Measurements from ENCODE around the gene FAM50A.

FAM50A gene

GRCh38 chrX:154466907-154467306 lies 23.0 kb downstream of the FAM50A start:
- TF ChIP-seq CTCF (IDR thresholded peaks at IDR 0.05; ENCODE audit: insufficient read depth, low read depth, low read length, missing control alignments), result no peak
- no peak for DNase-seq (ENCODE audit: low read depth)
- H3K4me3 ChIP-seq (ENCODE audit: low read length), result no peak overlapping the region

GRCh38 chrX:154467556-154467955 lies 23.6 kb downstream of the FAM50A start:
- no peak overlapping the region for H3K4me3 ChIP-seq (ENCODE audit: low read length)
- no peak for TF ChIP-seq CTCF (IDR thresholded peaks at IDR 0.05; ENCODE audit: insufficient read depth, low read depth, low read length, missing control alignments)
- DNase-seq (ENCODE audit: low read depth), result no peak

- H3K4me3 ChIP-seq (ENCODE audit: low read length), result no peak overlapping the region
- no peak for TF ChIP-seq CTCF (IDR thresholded peaks at IDR 0.05; ENCODE audit: insufficient read depth, low read depth, low read length, missing control alignments)
- no peak for DNase-seq (ENCODE audit: low read depth)
Measured at GRCh38 chrX:154468217-154468616, 24.3 kb downstream of the FAM50A start.

- TF ChIP-seq CTCF (IDR thresholded peaks at IDR 0.05; ENCODE audit: insufficient read depth, low read depth, low read length, missing control alignments), result no peak
- no peak overlapping the region for H3K4me3 ChIP-seq (ENCODE audit: low read length)
- DNase-seq (ENCODE audit: low read depth), result no peak
Measured at GRCh38 chrX:154469114-154469513, 25.2 kb downstream of the FAM50A start.

- no peak for TF ChIP-seq CTCF (IDR thresholded peaks at IDR 0.05; ENCODE audit: insufficient read depth, low read depth, low read length, missing control alignments)
- DNase-seq (ENCODE audit: low read depth), result no peak
- H3K4me3 ChIP-seq (ENCODE audit: low read length), result no peak overlapping the region
Measured at GRCh38 chrX:154469880-154470279, 25.9 kb downstream of the FAM50A start.

- DNase-seq (ENCODE audit: low read depth), result no peak
Measured at GRCh38 chrX:154470434-154470833, 26.5 kb downstream of the FAM50A start.

More at GRCh38 chrX:154470434-154470833, 26.5 kb downstream of the FAM50A start:
- TF ChIP-seq CTCF (IDR thresholded peaks at IDR 0.05; ENCODE audit: insufficient read depth, low read depth, low read length, missing control alignments), result no peak
- H3K4me3 ChIP-seq (ENCODE audit: low read length), result no peak overlapping the region
